GM18499 (cell line): ENCODE measurements around the gene HCRT.
"Not testable (repeated sequence)": the region's sequence is repeated elsewhere in the genome, so short reads cannot be mapped to it uniquely, and the experiment has no call there.

Experiments used
- ATAC-seq: cut with Tn5 transposase; IDR thresholded peaks from one replicate; pipeline ENCODE4 v1.9.1; 2021; ENCODE audit warnings: moderate number of reproducible peaks; ENCODE audit not compliant: insufficient read depth, unreplicated experiment

HCRT gene

GRCh38 chr17:42199416-42200011 is 14.3 kb upstream of the HCRT start:
- ATAC-seq: no peak

GRCh38 chr17:42198897-42199296 is 13.6 kb upstream of the HCRT start:
- no peak for ATAC-seq

- no peak for ATAC-seq
Observed at GRCh38 chr17:42197564-42198156, 12.4 kb upstream of the HCRT start.

GRCh38 chr17:42193969-42194899 is 9.0 kb upstream of the HCRT start, which contains the start of gene GHDC:
Gene GHDC, minus strand, starts transcription at chr17:42194494. Its CDS starts 913 bp downstream, at chr17:42193581.
- ATAC-seq: peak; percentile 65

- ATAC-seq: no peak
Observed at GRCh38 chr17:42193216-42193968, 8.1 kb upstream of the HCRT start.

GRCh38 chr17:42192189-42193126 is 7.2 kb upstream of the HCRT start:
- no peak for ATAC-seq

GRCh38 chr17:42191275-42191608 is 6.0 kb upstream of the HCRT start:
- no peak for ATAC-seq

GRCh38 chr17:42190491-42191274 is 5.4 kb upstream of the HCRT start:
- ATAC-seq: no peak

- ATAC-seq: no peak
Observed at GRCh38 chr17:42189651-42189965, 4.4 kb upstream of the HCRT start.

- no peak for ATAC-seq
Observed at GRCh38 chr17:42188749-42189650, 3.7 kb upstream of the HCRT start.

- no peak for ATAC-seq
Observed at GRCh38 chr17:42187833-42188232, 2.6 kb upstream of the HCRT start.

- ATAC-seq: not testable (repeated sequence)
Observed at GRCh38 chr17:42186191-42186590, 939 bp upstream of the HCRT start.

- no peak for ATAC-seq
Observed at GRCh38 chr17:42185621-42185930, 324 bp upstream of the HCRT start.

- ATAC-seq: no peak
Observed at GRCh38 chr17:42183741-42184711, 1.2 kb downstream of the HCRT start.

GRCh38 chr17:42182927-42183734 is 2.1 kb downstream of the HCRT start:
- no peak for ATAC-seq

- ATAC-seq: no peak
Observed at GRCh38 chr17:42181851-42182207, 3.4 kb downstream of the HCRT start.
